ENCODE data around the gene TDRD1.

- TF ChIP-seq, protein P1, sequence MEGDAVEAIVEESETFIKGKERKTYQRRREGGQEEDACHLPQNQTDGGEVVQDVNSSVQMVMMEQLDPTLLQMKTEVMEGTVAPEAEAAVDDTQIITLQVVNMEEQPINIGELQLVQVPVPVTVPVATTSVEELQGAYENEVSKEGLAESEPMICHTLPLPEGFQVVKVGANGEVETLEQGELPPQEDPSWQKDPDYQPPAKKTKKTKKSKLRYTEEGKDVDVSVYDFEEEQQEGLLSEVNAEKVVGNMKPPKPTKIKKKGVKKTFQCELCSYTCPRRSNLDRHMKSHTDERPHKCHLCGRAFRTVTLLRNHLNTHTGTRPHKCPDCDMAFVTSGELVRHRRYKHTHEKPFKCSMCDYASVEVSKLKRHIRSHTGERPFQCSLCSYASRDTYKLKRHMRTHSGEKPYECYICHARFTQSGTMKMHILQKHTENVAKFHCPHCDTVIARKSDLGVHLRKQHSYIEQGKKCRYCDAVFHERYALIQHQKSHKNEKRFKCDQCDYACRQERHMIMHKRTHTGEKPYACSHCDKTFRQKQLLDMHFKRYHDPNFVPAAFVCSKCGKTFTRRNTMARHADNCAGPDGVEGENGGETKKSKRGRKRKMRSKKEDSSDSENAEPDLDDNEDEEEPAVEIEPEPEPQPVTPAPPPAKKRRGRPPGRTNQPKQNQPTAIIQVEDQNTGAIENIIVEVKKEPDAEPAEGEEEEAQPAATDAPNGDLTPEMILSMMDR (IDR thresholded peaks at IDR 0.05): no peak
- TF ChIP-seq POLR2A (IDR thresholded peaks at IDR 0.05) (no peak), POLR2AphosphoS5 (IDR thresholded peaks at IDR 0.05) (no peak)
Observed at GRCh38 chr10:114184276-114184675, 5.1 kb downstream of the TDRD1 start.
